Loucy (cell line): ENCODE data around the gene SIRT1.

Experiments used
- CTCF ChIP-seq: fragments of 200-600 bp; sonication (generic); conservative IDR thresholded peaks from 2 replicates; pipeline ENCODE4 v1.5.1; 2014; ENCODE audit warnings: mild to moderate bottlenecking, antibody characterized with exemption, low read length
- EZH2phosphoT487 ChIP-seq: fragments of 200-600 bp; IDR thresholded peaks from 2 replicates; pipeline ENCODE4 v1.6.1; 2018; ENCODE audit warnings: antibody characterized with exemption, mild to moderate bottlenecking, moderate library complexity, borderline replicate concordance

DNA sequence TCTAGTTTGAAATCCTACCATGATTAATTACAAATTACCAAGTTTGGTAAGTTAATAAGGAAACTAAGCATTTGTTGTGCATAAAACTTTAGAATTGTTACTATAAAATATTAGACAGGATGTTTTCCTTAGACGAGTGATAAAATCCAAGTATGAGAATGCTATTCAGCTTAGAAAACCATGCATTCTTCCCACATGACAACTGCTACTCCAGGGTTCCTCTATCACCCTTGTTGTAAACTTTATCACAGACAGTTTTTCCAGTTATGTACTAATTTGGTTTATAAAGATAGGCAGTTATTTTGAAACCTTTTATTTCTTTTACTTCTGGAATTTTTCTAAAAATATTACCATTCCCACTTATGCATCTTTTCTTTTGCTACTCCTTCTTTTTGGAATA, 52.0 kb downstream of the SIRT1 start:
- TF ChIP-seq CTCF (no peak), EZH2phosphoT487 (no peak)
